Fibroblast of the aortic adventitia (primary cell): ENCODE measurements around the gene CCDC201. TPM values are rescaled to one million over a fixed set of nuclear protein-coding genes. Genes with fewer than 3 reads are reported as not detected.
A peak's percentile ranks its signal among the peaks of the same experiment; 100 is the strongest.

Source experiments
- DNase-seq: peaks from one replicate; pipeline ENCODE4 v3.0.0-alpha.2; 2010; ENCODE audit warnings: low read depth
- H3K4me3 ChIP-seq: 2 replicates; pipeline ENCODE4 v1.5.1; 2011; ENCODE audit warnings: low read depth, mild to moderate bottlenecking, control low read depth, low read length, moderate library complexity
- total RNA-seq: library from RNA; depleted of rRNA; stranded (reverse); fragments of >200 nt; gene quantifications from 2 replicates; pipeline ENCODE4 v1.2.3, GENCODE V29; 2012; ENCODE audit warnings: low replicate concordance
- TF ChIP-seq, protein P1 (sequence below): IDR thresholded peaks from 2 replicates; pipeline ENCODE4 v1.5.1; 2011; ENCODE audit warnings: mild to moderate bottlenecking, low read length, control low read depth, inconsistent platforms; ENCODE audit not compliant: insufficient read depth

CCDC201 gene
- total RNA-seq, 1 donor, result 0.09 TPM

GRCh38 chr7:45910855-45911254 lies 38.0 kb upstream of the CCDC201 start:
- no peak overlapping the region for H3K4me3 ChIP-seq
- no peak for DNase-seq
- TF ChIP-seq, protein P1, sequence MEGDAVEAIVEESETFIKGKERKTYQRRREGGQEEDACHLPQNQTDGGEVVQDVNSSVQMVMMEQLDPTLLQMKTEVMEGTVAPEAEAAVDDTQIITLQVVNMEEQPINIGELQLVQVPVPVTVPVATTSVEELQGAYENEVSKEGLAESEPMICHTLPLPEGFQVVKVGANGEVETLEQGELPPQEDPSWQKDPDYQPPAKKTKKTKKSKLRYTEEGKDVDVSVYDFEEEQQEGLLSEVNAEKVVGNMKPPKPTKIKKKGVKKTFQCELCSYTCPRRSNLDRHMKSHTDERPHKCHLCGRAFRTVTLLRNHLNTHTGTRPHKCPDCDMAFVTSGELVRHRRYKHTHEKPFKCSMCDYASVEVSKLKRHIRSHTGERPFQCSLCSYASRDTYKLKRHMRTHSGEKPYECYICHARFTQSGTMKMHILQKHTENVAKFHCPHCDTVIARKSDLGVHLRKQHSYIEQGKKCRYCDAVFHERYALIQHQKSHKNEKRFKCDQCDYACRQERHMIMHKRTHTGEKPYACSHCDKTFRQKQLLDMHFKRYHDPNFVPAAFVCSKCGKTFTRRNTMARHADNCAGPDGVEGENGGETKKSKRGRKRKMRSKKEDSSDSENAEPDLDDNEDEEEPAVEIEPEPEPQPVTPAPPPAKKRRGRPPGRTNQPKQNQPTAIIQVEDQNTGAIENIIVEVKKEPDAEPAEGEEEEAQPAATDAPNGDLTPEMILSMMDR, result no peak

GRCh38 chr7:45909561-45909960 lies 36.7 kb upstream of the CCDC201 start:
- no peak for DNase-seq
- no peak overlapping the region for H3K4me3 ChIP-seq
- TF ChIP-seq, protein P1, result no peak

DNA sequence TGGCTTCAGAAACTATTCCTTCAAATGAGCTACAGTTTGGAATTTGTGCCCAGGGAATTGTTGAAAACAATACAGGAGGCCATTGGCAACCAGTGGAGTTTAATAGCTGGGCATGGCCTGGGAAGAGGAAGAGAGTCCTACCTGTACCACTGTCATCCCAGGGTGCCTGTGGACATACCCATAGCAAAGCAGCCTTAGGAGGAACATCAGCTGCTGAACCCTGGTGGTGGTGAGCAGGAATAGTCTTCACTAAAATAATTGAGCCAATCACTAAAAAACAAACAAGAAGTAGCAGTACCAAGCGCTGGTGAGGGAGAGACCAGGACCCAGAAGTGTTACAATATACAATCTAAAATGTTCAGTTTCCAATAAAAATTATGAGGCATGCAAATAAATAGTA lies 29.9 kb upstream of the CCDC201 start:
- TF ChIP-seq, protein P1, result peak; percentile 6
- no peak overlapping the region for H3K4me3 ChIP-seq
- no peak for DNase-seq

GRCh38 chr7:45901566-45901965 lies 28.7 kb upstream of the CCDC201 start:
- TF ChIP-seq, protein P1, result no peak
- no peak overlapping the region for H3K4me3 ChIP-seq
- DNase-seq, result no peak

GRCh38 chr7:45898222-45898621 lies 25.3 kb upstream of the CCDC201 start:
- no peak for DNase-seq
- TF ChIP-seq, protein P1, result no peak
- no peak overlapping the region for H3K4me3 ChIP-seq

DNA sequence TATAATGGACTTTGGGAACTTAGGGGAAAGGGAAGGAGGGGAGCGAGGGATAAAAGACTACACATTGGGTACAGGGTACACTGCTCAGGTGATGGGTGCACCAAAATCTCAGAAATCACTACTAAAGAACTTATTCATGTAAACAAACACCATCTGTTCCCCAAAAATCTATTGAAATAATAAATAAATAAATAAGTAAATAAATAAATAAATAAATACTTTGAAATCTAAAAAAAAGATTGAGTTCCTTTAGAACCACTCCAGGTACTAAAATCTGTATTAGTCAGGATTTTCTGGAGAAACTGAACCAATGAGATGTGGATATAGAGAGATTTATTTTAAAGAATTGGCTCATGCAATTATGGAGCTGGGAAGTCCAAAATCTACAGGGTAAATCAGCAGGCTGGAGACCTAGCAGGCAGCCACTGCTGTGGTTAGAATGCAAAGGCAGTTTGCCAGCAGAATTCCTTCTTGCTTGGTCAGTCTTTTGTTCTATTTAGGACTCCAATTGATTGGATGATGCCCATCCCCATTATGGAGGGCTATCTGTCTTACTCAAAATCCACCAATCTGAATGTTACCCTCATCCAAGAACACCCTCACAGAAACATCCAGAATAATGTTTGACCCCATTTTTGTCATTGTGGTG lies 24.3 kb upstream of the CCDC201 start:
- TF ChIP-seq, protein P1, result no peak
- no peak overlapping the region for H3K4me3 ChIP-seq
- peak; percentile 89 for DNase-seq

- TF ChIP-seq, protein P1, result no peak
- DNase-seq, result no peak
- no peak overlapping the region for H3K4me3 ChIP-seq
Measured at GRCh38 chr7:45894665-45895062, 21.8 kb upstream of the CCDC201 start.
